SK-N-SH treated with all-trans-retinoic acid at 6 μM for 48 hours (cell line): ENCODE results near the gene MMD.

ENCODE experiments used
- CREB5 ChIP-seq: fragments of 250-450 bp; sonication (Bioruptor Pico); IDR thresholded peaks from 2 replicates; pipeline ENCODE4 v1.5.1; 2020; ENCODE audit warnings: low read depth, mild to moderate bottlenecking, moderate library complexity
- PATZ1 ChIP-seq: fragments of 250-450 bp; sonication (Bioruptor Pico); IDR thresholded peaks from 2 replicates; pipeline ENCODE4 v1.8.0; 2020; ENCODE audit warnings: mild to moderate bottlenecking, moderate library complexity, borderline replicate concordance
- TOX ChIP-seq: fragments of 250-450 bp; sonication (Bioruptor Pico); IDR thresholded peaks from 2 replicates; pipeline ENCODE4 v1.8.0; 2021; ENCODE audit warnings: mild to moderate bottlenecking, moderate library complexity, borderline replicate concordance
- ZNF565 ChIP-seq: fragments of 450-650 bp; formaldehyde crosslinking; conservative IDR thresholded peaks from 2 replicates; pipeline ENCODE4 v1.5.0; 2020; ENCODE audit warnings: low read depth, mild to moderate bottlenecking, moderate library complexity

- no peak for TF ChIP-seq ZNF565 (CRISPR knock-in tag)
- TF ChIP-seq TOX (CRISPR knock-in tag) = no peak
- TF ChIP-seq CREB5 (CRISPR knock-in tag) = no peak
- no peak for TF ChIP-seq PATZ1 (CRISPR knock-in tag)
Observed at GRCh38 chr17:55456307-55457240, 34.9 kb upstream of the MMD start.
